ENCODE results near the gene BCCIP.

Gene BCCIP

GRCh38 chr10:125777806-125778205, 45.5 kb upstream of the BCCIP start:
- Histone ChIP-seq H3K36me3 (ENCODE audit: low read depth) (no peaks in the 10 kb centered on the region), H3K27me3 (ENCODE audit: insufficient read depth, poor library complexity, severe bottlenecking) (peaks cover 12% of the 10 kb centered on the region), H3K27ac (ENCODE audit: poor library complexity, severe bottlenecking) (no peak overlapping the region), H3K4me1 (ENCODE audit: insufficient read depth, poor library complexity, severe bottlenecking) (no peaks in the 10 kb centered on the region), H3K4me3 (ENCODE audit: severe bottlenecking) (no peak overlapping the region), H3K9me3 (ENCODE audit: severe bottlenecking) (no peaks in the 10 kb centered on the region)
- ATAC-seq (ENCODE audit: low read depth) (no peak), DNase-seq (ENCODE audit: low spot score) (no peak)
- TF ChIP-seq, protein P1, sequence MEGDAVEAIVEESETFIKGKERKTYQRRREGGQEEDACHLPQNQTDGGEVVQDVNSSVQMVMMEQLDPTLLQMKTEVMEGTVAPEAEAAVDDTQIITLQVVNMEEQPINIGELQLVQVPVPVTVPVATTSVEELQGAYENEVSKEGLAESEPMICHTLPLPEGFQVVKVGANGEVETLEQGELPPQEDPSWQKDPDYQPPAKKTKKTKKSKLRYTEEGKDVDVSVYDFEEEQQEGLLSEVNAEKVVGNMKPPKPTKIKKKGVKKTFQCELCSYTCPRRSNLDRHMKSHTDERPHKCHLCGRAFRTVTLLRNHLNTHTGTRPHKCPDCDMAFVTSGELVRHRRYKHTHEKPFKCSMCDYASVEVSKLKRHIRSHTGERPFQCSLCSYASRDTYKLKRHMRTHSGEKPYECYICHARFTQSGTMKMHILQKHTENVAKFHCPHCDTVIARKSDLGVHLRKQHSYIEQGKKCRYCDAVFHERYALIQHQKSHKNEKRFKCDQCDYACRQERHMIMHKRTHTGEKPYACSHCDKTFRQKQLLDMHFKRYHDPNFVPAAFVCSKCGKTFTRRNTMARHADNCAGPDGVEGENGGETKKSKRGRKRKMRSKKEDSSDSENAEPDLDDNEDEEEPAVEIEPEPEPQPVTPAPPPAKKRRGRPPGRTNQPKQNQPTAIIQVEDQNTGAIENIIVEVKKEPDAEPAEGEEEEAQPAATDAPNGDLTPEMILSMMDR (IDR thresholded peaks at IDR 0.05; ENCODE audit: poor library complexity, severe bottlenecking), result no peak

DNA sequence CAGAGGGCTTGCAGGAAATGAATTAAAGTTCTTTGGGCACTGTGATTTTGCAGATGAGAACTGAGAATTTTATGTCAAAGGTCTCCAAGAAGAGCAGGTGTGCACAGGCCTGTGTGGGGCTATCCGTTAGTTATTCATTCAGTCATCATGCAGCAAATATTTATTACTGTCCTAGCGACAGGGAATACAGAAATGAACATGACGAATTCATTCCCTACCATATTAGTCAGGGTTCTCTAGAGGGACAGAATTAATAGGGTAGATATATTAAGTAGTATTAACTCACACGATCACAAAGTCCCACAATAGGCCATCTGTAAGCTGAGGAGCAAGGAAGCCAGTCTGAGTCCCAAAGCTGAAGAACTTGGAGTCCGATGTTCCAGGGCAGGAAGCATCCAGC, 44.8 kb upstream of the BCCIP start:
- peaks cover 9% of the 10 kb centered on the region for H3K27me3 ChIP-seq (ENCODE audit: insufficient read depth, poor library complexity, severe bottlenecking)
- no peaks in the 10 kb centered on the region for H3K36me3 ChIP-seq (ENCODE audit: low read depth)
- no peak for DNase-seq (ENCODE audit: low spot score)
- no peak overlapping the region for H3K4me3 ChIP-seq (ENCODE audit: severe bottlenecking)
- no peak overlapping the region for H3K27ac ChIP-seq (ENCODE audit: poor library complexity, severe bottlenecking)
- ATAC-seq (ENCODE audit: low read depth), result no peak
- no peaks in the 10 kb centered on the region for H3K4me1 ChIP-seq (ENCODE audit: insufficient read depth, poor library complexity, severe bottlenecking)
- TF ChIP-seq, protein P1 (IDR thresholded peaks at IDR 0.05; ENCODE audit: poor library complexity, severe bottlenecking), result no peak
- H3K9me3 ChIP-seq (ENCODE audit: severe bottlenecking), result no peaks in the 10 kb centered on the region

DNA sequence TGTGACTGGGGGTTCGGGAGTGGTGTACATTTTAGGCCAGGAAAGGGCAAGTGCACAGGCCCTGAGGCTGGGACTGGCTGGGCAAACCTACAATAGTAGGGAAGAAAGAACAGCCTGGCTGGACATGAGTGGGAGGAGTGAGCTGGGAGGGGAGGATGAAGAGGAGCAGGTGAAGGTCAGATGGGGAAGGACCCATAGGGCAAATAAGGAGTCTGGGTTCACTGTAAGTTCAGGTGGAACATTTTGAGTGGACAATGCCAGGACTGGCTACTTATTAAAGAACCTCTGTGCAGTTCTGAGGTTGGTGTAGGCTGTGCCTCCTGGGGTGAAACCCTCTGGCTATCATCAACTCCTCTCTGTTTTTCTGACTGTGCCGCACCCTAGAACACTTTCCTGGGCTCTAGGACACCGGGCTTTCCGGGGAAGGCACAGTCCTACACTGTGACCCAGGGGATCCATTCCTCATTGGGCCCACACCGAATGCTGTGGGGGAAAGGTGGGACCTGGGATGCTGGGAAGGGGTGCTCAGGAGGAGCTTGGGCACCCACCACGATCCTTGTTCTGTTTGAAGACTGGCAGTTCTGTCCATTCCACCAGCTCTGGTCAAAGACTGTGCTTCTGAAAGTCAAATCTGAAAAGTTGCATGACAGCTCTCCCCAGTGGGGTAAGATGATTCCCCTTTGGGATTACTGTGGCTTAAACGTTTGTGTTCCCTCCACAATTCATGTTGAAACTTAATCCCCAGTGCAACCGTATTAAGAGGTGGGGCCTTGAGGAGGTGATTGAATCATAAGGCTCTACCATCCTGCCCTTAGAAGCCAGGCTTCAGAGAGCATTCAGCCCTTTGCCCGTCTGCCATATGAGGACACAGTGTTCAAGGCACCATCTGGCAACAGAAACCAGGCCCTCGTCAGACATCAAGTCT, 43.7 kb upstream of the BCCIP start:
- TF ChIP-seq, protein P1 (IDR thresholded peaks at IDR 0.05; ENCODE audit: poor library complexity, severe bottlenecking), result no peak
- no peak overlapping the region for H3K27ac ChIP-seq (ENCODE audit: poor library complexity, severe bottlenecking)
- no peaks in the 10 kb centered on the region for H3K9me3 ChIP-seq (ENCODE audit: severe bottlenecking)
- ATAC-seq (ENCODE audit: low read depth), result no peak
- H3K4me1 ChIP-seq (ENCODE audit: insufficient read depth, poor library complexity, severe bottlenecking), result no peaks in the 10 kb centered on the region
- H3K36me3 ChIP-seq (ENCODE audit: low read depth), result no peaks in the 10 kb centered on the region
- no peak overlapping the region for H3K4me3 ChIP-seq (ENCODE audit: severe bottlenecking)
- DNase-seq (ENCODE audit: low spot score), result no peak
- H3K27me3 ChIP-seq (ENCODE audit: insufficient read depth, poor library complexity, severe bottlenecking), result no peaks in the 10 kb centered on the region

DNA sequence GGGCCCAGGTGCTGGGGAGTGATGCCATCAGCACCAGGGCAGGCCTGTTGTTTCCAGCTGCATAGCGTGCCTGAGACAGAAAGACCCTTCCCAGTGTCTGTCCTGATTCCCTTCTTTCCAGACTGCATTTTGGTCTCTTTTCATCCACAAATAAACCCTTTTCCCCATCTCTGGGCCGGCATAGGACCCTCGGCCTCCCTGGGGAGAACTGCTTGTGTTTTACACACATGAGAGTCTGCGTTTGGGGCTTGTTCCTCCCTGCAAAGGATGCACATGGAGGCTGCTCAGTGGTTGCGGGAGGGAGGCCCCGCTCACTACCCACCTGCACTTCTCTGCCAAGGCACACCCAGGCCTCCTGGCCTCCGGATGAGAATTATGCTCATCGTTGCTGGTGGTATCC, 42.0 kb upstream of the BCCIP start:
- Histone ChIP-seq H3K9me3 (ENCODE audit: severe bottlenecking) (no peaks in the 10 kb centered on the region), H3K27me3 (ENCODE audit: insufficient read depth, poor library complexity, severe bottlenecking) (no peaks in the 10 kb centered on the region), H3K4me3 (ENCODE audit: severe bottlenecking) (no peak overlapping the region), H3K36me3 (ENCODE audit: low read depth) (no peaks in the 10 kb centered on the region), H3K4me1 (ENCODE audit: insufficient read depth, poor library complexity, severe bottlenecking) (no peaks in the 10 kb centered on the region), H3K27ac (ENCODE audit: poor library complexity, severe bottlenecking) (no peak overlapping the region)
- no peak for DNase-seq (ENCODE audit: low spot score)
- TF ChIP-seq, protein P1 (IDR thresholded peaks at IDR 0.05; ENCODE audit: poor library complexity, severe bottlenecking), result no peak
- ATAC-seq (ENCODE audit: low read depth), result no peak

GRCh38 chr10:125782054-125782453, 41.3 kb upstream of the BCCIP start:
- Histone ChIP-seq H3K4me3 (ENCODE audit: severe bottlenecking) (no peak overlapping the region), H3K36me3 (ENCODE audit: low read depth) (no peaks in the 10 kb centered on the region), H3K27ac (ENCODE audit: poor library complexity, severe bottlenecking) (no peak overlapping the region), H3K27me3 (ENCODE audit: insufficient read depth, poor library complexity, severe bottlenecking) (no peaks in the 10 kb centered on the region), H3K4me1 (ENCODE audit: insufficient read depth, poor library complexity, severe bottlenecking) (no peaks in the 10 kb centered on the region), H3K9me3 (ENCODE audit: severe bottlenecking) (no peaks in the 10 kb centered on the region)
- TF ChIP-seq, protein P1 (IDR thresholded peaks at IDR 0.05; ENCODE audit: poor library complexity, severe bottlenecking), result no peak
- DNase-seq (ENCODE audit: low spot score), result no peak
- no peak for ATAC-seq (ENCODE audit: low read depth)
